H9 (cell line): ENCODE data around the gene MAML3. TPM values are rescaled to one million over a fixed set of nuclear protein-coding genes. Genes with fewer than 3 reads are reported as not detected.
A peak's percentile ranks its signal among the peaks of the same experiment; 100 is the strongest.

Experiments
- DNase-seq: peaks from one replicate; pipeline ENCODE4 v3.0.0-alpha.2; 2017
- H2AFZ ChIP-seq: one replicate; pipeline ENCODE4 v1.6.1; 2013; ENCODE audit warnings: mild to moderate bottlenecking, low read length, control low read depth, moderate library complexity
- H2AK5ac ChIP-seq: 2 replicates; pipeline ENCODE4 v1.6.1; 2013; ENCODE audit warnings: low read length, control low read depth, mixed read lengths; ENCODE audit not compliant: insufficient read length
- H2BK120ac ChIP-seq: one replicate; pipeline ENCODE4 v1.6.1; 2013; ENCODE audit warnings: low read depth, mild to moderate bottlenecking, low read length, control low read depth, inconsistent platforms; ENCODE audit not compliant: poor library complexity, severe bottlenecking
- H2BK12ac ChIP-seq: 2 replicates; pipeline ENCODE4 v1.6.1; 2013; ENCODE audit warnings: low read length, control low read depth, mixed read lengths, low read depth; ENCODE audit not compliant: insufficient read length
- H2BK15ac ChIP-seq: 2 replicates; pipeline ENCODE4 v1.6.1; 2013; ENCODE audit warnings: low read depth, low read length, control low read depth
- H2BK20ac ChIP-seq: one replicate; pipeline ENCODE4 v1.6.1; 2013; ENCODE audit warnings: low read depth, mild to moderate bottlenecking, low read length, control low read depth, inconsistent platforms; ENCODE audit not compliant: poor library complexity, severe bottlenecking
- H2BK5ac ChIP-seq: 2 replicates; pipeline ENCODE4 v1.6.1; 2013; ENCODE audit warnings: low read length, control low read depth, mixed read lengths; ENCODE audit not compliant: insufficient read length
- H3K14ac ChIP-seq: 2 replicates; pipeline ENCODE4 v1.6.1; 2013; ENCODE audit warnings: low read length, control low read depth; ENCODE audit not compliant: insufficient read depth
- H3K18ac ChIP-seq: 2 replicates; pipeline ENCODE4 v1.6.1; 2013; ENCODE audit warnings: low read depth, mild to moderate bottlenecking, mixed read lengths, low read length, control low read depth; ENCODE audit not compliant: insufficient read length
- H3K23ac ChIP-seq: 2 replicates; pipeline ENCODE4 v1.6.1; 2013; ENCODE audit warnings: low read length, control low read depth, mixed read lengths, low read depth; ENCODE audit not compliant: insufficient read length
- H3K23me2 ChIP-seq: 2 replicates; pipeline ENCODE4 v1.6.1; 2013; ENCODE audit warnings: low read depth, mild to moderate bottlenecking, mixed read lengths, low read length, control low read depth; ENCODE audit not compliant: insufficient read length, poor library complexity, severe bottlenecking
- H3K27ac ChIP-seq: 2 replicates; pipeline ENCODE4 v1.5.1; 2013; ENCODE audit warnings: low read length, control low read depth, mixed read lengths, low read depth; ENCODE audit not compliant: insufficient read length
- H3K27me3 ChIP-seq: 2 replicates; pipeline ENCODE4 v1.6.1; 2013; ENCODE audit warnings: low read length, control low read depth, inconsistent platforms; ENCODE audit not compliant: insufficient read depth
- H3K4ac ChIP-seq: 2 replicates; pipeline ENCODE4 v1.6.1; 2013; ENCODE audit warnings: low read depth, mild to moderate bottlenecking, control low read depth, inconsistent platforms, low read length, moderate library complexity
- H3K4me1 ChIP-seq: 2 replicates; pipeline ENCODE4 v1.6.1; 2013; ENCODE audit warnings: low read length, control low read depth, inconsistent platforms; ENCODE audit not compliant: insufficient read depth
- H3K4me2 ChIP-seq: 2 replicates; pipeline ENCODE4 v1.6.1; 2013; ENCODE audit warnings: low read length, control low read depth, mixed read lengths; ENCODE audit not compliant: insufficient read length, insufficient read depth
- H3K56ac ChIP-seq: 2 replicates; pipeline ENCODE4 v1.6.1; 2013; ENCODE audit warnings: low read depth, mild to moderate bottlenecking, mixed read lengths, low read length, control low read depth; ENCODE audit not compliant: insufficient read length
- H3K79me1 ChIP-seq: 2 replicates; pipeline ENCODE4 v1.6.1; 2013; ENCODE audit warnings: low read depth, mild to moderate bottlenecking, moderate library complexity, low read length, control low read depth, inconsistent platforms; ENCODE audit not compliant: insufficient read depth, poor library complexity, severe bottlenecking
- H3K79me2 ChIP-seq: 2 replicates; pipeline ENCODE4 v1.6.1; 2013; ENCODE audit warnings: low read length, control low read depth, inconsistent platforms; ENCODE audit not compliant: insufficient read depth
- H3K9ac ChIP-seq: 2 replicates; pipeline ENCODE4 v1.6.1; 2013; ENCODE audit warnings: low read length, control low read depth, mixed read lengths; ENCODE audit not compliant: insufficient read length; ENCODE audit errors: extremely low read depth
- H3K9me3 ChIP-seq: one replicate; pipeline ENCODE4 v1.6.1; 2013; ENCODE audit warnings: low read depth, low read length, inconsistent platforms; ENCODE audit not compliant: control insufficient read depth
- H3T11ph ChIP-seq: one replicate; pipeline ENCODE4 v1.6.1; 2013; ENCODE audit warnings: mild to moderate bottlenecking, low read length, control low read depth, inconsistent platforms
- H4K20me1 ChIP-seq: one replicate; pipeline ENCODE4 v1.6.1; 2013; ENCODE audit not compliant: control insufficient read depth, insufficient read length, insufficient read depth
- H4K5ac ChIP-seq: 2 replicates; pipeline ENCODE4 v1.6.1; 2013; ENCODE audit warnings: low read depth, mild to moderate bottlenecking, mixed read lengths, low read length, control low read depth; ENCODE audit not compliant: insufficient read length
- H4K8ac ChIP-seq: replicated peaks from 2 replicates; pipeline ENCODE4 v1.6.1; 2013; ENCODE audit warnings: low read length, control low read depth, mixed read lengths, low read depth; ENCODE audit not compliant: insufficient read length
- H4K91ac ChIP-seq: 2 replicates; pipeline ENCODE4 v1.6.1; 2013; ENCODE audit warnings: low read depth, mild to moderate bottlenecking, moderate library complexity, mixed read lengths, low read length, control low read depth; ENCODE audit not compliant: insufficient read length
- H3K27ac Mint-ChIP-seq, 3 experiments: 2 replicates in 2 of 3; 3 replicates in 1 of 3; pipeline ENCODE4 v1.8.0; 2020 to 2021; ENCODE audit warnings: mixed read lengths in 3 of 3, mild to moderate bottlenecking in 1 of 3, moderate library complexity in 1 of 3
- H3K27me3 Mint-ChIP-seq: 2 replicates; pipeline ENCODE4 v1.8.0; 2021; ENCODE audit warnings: low read depth, mild to moderate bottlenecking, moderate library complexity, mixed read lengths
- H3K36me3 Mint-ChIP-seq, 3 experiments: 2 replicates in 2 of 3; 3 replicates in 1 of 3; pipeline ENCODE4 v1.8.0; 2020 to 2021; ENCODE audit warnings: low read depth in 3 of 3, mixed read lengths in 3 of 3; ENCODE audit not compliant: insufficient read depth in 1 of 3
- H3K4me1 Mint-ChIP-seq, 2 experiments: 2 replicates each; pipeline ENCODE4 v1.8.0; 2020; ENCODE audit warnings: mixed read lengths in 2 of 2
- H3K4me3 Mint-ChIP-seq, 2 experiments: 2 replicates in 1 of 2; 3 replicates in 1 of 2; pipeline ENCODE4 v1.8.0; 2020 to 2021; ENCODE audit warnings: mild to moderate bottlenecking in 2 of 2, mixed read lengths in 2 of 2, moderate library complexity in 1 of 2
- H3K9me3 Mint-ChIP-seq, 2 experiments: 2 replicates in 1 of 2; 3 replicates in 1 of 2; pipeline ENCODE4 v1.8.0; 2020; ENCODE audit warnings: mild to moderate bottlenecking in 2 of 2, mixed read lengths in 2 of 2, moderate library complexity in 1 of 2
- CTCF ChIP-seq: fragments of 200-600 bp; sonication (generic); conservative IDR thresholded peaks from 3 replicates; pipeline ENCODE4 v1.8.0; 2021; ENCODE audit warnings: antibody characterized with exemption, mild to moderate bottlenecking
- WGBS: extraction: QIAGEN DNeasy Blood & Tissue Kit; methylation state at CpG from one replicate; pipeline ENCODE4 v1.1.7; 2013; ENCODE audit warnings: missing lambda C conversion rate, low lambda C conversion rate, mixed read lengths; ENCODE audit not compliant: insufficient read length; ENCODE audit errors: extremely low coverage; 5-methylcytosine and 5-hydroxymethylcytosine counted together
- total RNA-seq: library from RNA; stranded (reverse); gene quantifications from 2 replicates; pipeline ENCODE4 v1.2.1, GENCODE V29; 2021

The MAML3 gene
- total RNA-seq, 1 experiment from 2014 or later, result 3.9 TPM

GRCh38 chr4:140095694-140096482 is 58.1 kb downstream of the MAML3 start:
- DNase-seq, result no peak
- Histone ChIP-seq H2BK20ac (no peak overlapping the region), H4K5ac (no peak overlapping the region), H2BK5ac (no peak overlapping the region), H4K8ac (no peak overlapping the region), H4K20me1 (no peaks in the 10 kb centered on the region), H3K14ac (no peak overlapping the region), H3K4ac (no peak overlapping the region), H3K79me2 (no peaks in the 10 kb centered on the region), H3K18ac (no peak overlapping the region), H2AK5ac (no peak overlapping the region), H3K9me3 (no peaks in the 10 kb centered on the region), H2BK15ac (no peak overlapping the region), H2AFZ (no peak overlapping the region), H3K27me3 (no peaks in the 10 kb centered on the region), H3K79me1 (no peaks in the 10 kb centered on the region), H3K9ac (no peak overlapping the region), H2BK120ac (no peak overlapping the region), H3K23ac (no peak overlapping the region), H2BK12ac (no peak overlapping the region), H3T11ph (no peak overlapping the region), H3K27ac (no peak overlapping the region), H3K4me2 (no peak overlapping the region), H3K23me2 (no peaks in the 10 kb centered on the region), H3K56ac (no peak overlapping the region), H4K91ac (no peak overlapping the region), H3K4me1 (peaks cover 15% of the 10 kb centered on the region; the same call in 1 of the 2 replicates)
- TF ChIP-seq CTCF, result no peak
- H3K27me3 Mint-ChIP-seq, result no peaks in the 10 kb centered on the region; the same call in 1 of the 2 replicates
- H3K27ac Mint-ChIP-seq, result 0 out of 7 replicates have a peak overlapping the region, but pooled peaks of 1 of the 3 experiments have one; percentile 20
- no CpG with 5 or more reads among the region's 9 CpGs for WGBS
- H3K4me1 Mint-ChIP-seq, result peaks cover 43 to 52% of the 10 kb centered on the region in 2 experiments
- H3K9me3 Mint-ChIP-seq, result no peaks in the 10 kb centered on the region
- no peaks in the 10 kb centered on the region for H3K36me3 Mint-ChIP-seq
- peak overlapping the region in 1 of 2 experiments; percentile 30; a peak in 2 of 5 replicates for H3K4me3 Mint-ChIP-seq
